ENCODE measurements around the gene SCGB1A1. TPM values are rescaled to one million over a fixed set of nuclear protein-coding genes. Genes with fewer than 3 reads are reported as not detected.

Gene SCGB1A1
- total RNA-seq, 3 donors from 2014 or later: not detected

- intact Hi-C loops (cut with DNase I; ENCODE audit: low total_unique reads): no loop called here
- H3K4me1 ChIP-seq: no peaks in the 10 kb centered on the region
- H3K27ac ChIP-seq: no peak overlapping the region
- TF ChIP-seq POLR2AphosphoS5 (IDR thresholded peaks at IDR 0.05) (no peak), POLR2A (IDR thresholded peaks at IDR 0.05) (no peak), CTCF (IDR thresholded peaks at IDR 0.05) (no peak)
- no peak for DNase-seq (ENCODE audit: low spot score in 2 of 2)
- no peaks in the 10 kb centered on the region for H3K36me3 ChIP-seq
- H3K4me3 ChIP-seq: no peak overlapping the region
- no peaks in the 10 kb centered on the region for H3K9me3 ChIP-seq
- no peaks in the 10 kb centered on the region for H3K27me3 ChIP-seq
Observed at GRCh38 chr11:62388999-62389398, 29.8 kb upstream of the SCGB1A1 start.

GRCh38 chr11:62390237-62390636 is 28.6 kb upstream of the SCGB1A1 start:
- no peaks in the 10 kb centered on the region for H3K9me3 ChIP-seq
- peaks cover 0 to 1% of the 10 kb centered on the region in 2 donors for H3K4me1 ChIP-seq
- intact Hi-C loops (cut with DNase I; ENCODE audit: low total_unique reads): loop anchor here (10.0 kb wide), 1 partner anchor 485 kb away; no protein-coding TSS in a partner anchor
- H3K36me3 ChIP-seq: no peaks in the 10 kb centered on the region
- TF ChIP-seq POLR2A (IDR thresholded peaks at IDR 0.05) (no peak), POLR2AphosphoS5 (IDR thresholded peaks at IDR 0.05) (no peak), CTCF (IDR thresholded peaks at IDR 0.05) (no peak)
- DNase-seq (ENCODE audit: low spot score in 2 of 2): no peak
- H3K27me3 ChIP-seq: no peaks in the 10 kb centered on the region
- H3K4me3 ChIP-seq: no peak overlapping the region
- no peak overlapping the region for H3K27ac ChIP-seq

GRCh38 chr11:62390722-62391121 is 28.1 kb upstream of the SCGB1A1 start:
- H3K27me3 ChIP-seq: no peaks in the 10 kb centered on the region
- peaks cover 0 to 4% of the 10 kb centered on the region in 2 donors for H3K4me1 ChIP-seq
- H3K27ac ChIP-seq: no peak overlapping the region
- no peaks in the 10 kb centered on the region for H3K9me3 ChIP-seq
- TF ChIP-seq POLR2A (IDR thresholded peaks at IDR 0.05): no peak
- no peak for TF ChIP-seq CTCF (IDR thresholded peaks at IDR 0.05)
- TF ChIP-seq POLR2AphosphoS5 (IDR thresholded peaks at IDR 0.05): no peak
- DNase-seq (ENCODE audit: low spot score in 2 of 2): no peak
- H3K36me3 ChIP-seq: no peaks in the 10 kb centered on the region
- no peak overlapping the region for H3K4me3 ChIP-seq
- intact Hi-C loops (cut with DNase I; ENCODE audit: low total_unique reads): loop anchor here (10.0 kb wide), 1 partner anchor 484 kb away; no protein-coding TSS in a partner anchor

- TF ChIP-seq POLR2AphosphoS5 (IDR thresholded peaks at IDR 0.05) (no peak), CTCF (IDR thresholded peaks at IDR 0.05) (no peak), POLR2A (IDR thresholded peaks at IDR 0.05) (no peak)
- Histone ChIP-seq H3K27ac (no peak overlapping the region), H3K4me1 (peaks cover 0 to 4% of the 10 kb centered on the region in 2 donors), H3K9me3 (no peaks in the 10 kb centered on the region), H3K36me3 (no peaks in the 10 kb centered on the region), H3K27me3 (no peaks in the 10 kb centered on the region), H3K4me3 (no peak overlapping the region)
- DNase-seq (ENCODE audit: low spot score in 2 of 2): no peak
- intact Hi-C loops (cut with DNase I; ENCODE audit: low total_unique reads): loop anchor here (10.0 kb wide), 1 partner anchor 483 kb away; no protein-coding TSS in a partner anchor
Observed at GRCh38 chr11:62391642-62392425, 27.0 kb upstream of the SCGB1A1 start.

GRCh38 chr11:62392506-62392905 is 26.3 kb upstream of the SCGB1A1 start:
- Histone ChIP-seq H3K36me3 (no peaks in the 10 kb centered on the region), H3K27ac (no peak overlapping the region), H3K9me3 (no peaks in the 10 kb centered on the region), H3K27me3 (no peaks in the 10 kb centered on the region), H3K4me3 (no peak overlapping the region), H3K4me1 (peaks cover 0 to 4% of the 10 kb centered on the region in 2 donors)
- intact Hi-C loops (cut with DNase I; ENCODE audit: low total_unique reads): loop anchor here (10.0 kb wide), 1 partner anchor 482 kb away; no protein-coding TSS in a partner anchor
- peak in 1 of 2 donors; percentile 20 for DNase-seq (ENCODE audit: low spot score in 2 of 2)
- TF ChIP-seq CTCF (IDR thresholded peaks at IDR 0.05) (no peak), POLR2AphosphoS5 (IDR thresholded peaks at IDR 0.05) (no peak), POLR2A (IDR thresholded peaks at IDR 0.05) (no peak)

Measured in breast epithelium (tissue), 4 donors.